Uterus (tissue), 4 donors: Measurements from ENCODE around the gene FARS2. TPM values are rescaled to one million over a fixed set of nuclear protein-coding genes. Genes with fewer than 3 reads are reported as not detected.

Experiments
- DNase-seq, 2 donors: peaks; one replicate each; pipeline ENCODE4 v3.0.0-alpha.2; 2019 to 2020
- H3K27ac ChIP-seq, 2 donors: fragments of 200-600 bp; sonication (generic); 1 replicate in 1 of 2; 2 replicates in 1 of 2; pipeline ENCODE4 v1.5.1; 2016 to 2018
- H3K27me3 ChIP-seq, 2 donors: fragments of 200-600 bp; sonication (generic); one replicate each; pipeline ENCODE4 v1.5.1; 2018 to 2019; ENCODE audit warnings: control low read depth in 1 of 2
- H3K36me3 ChIP-seq, 2 donors: fragments of 200-600 bp; sonication (generic); one replicate each; pipeline ENCODE4 v1.5.1; 2019; ENCODE audit warnings: control low read depth in 1 of 2
- H3K4me1 ChIP-seq, 2 donors: fragments of 200-600 bp; sonication (generic); one replicate each; pipeline ENCODE4 v1.5.1; 2018 to 2019; ENCODE audit warnings: control low read depth in 1 of 2
- H3K4me3 ChIP-seq, 2 donors: fragments of 200-600 bp; sonication (generic); 1 replicate in 1 of 2; 2 replicates in 1 of 2; pipeline ENCODE4 v1.5.1; 2018 to 2019; ENCODE audit warnings: mild to moderate bottlenecking in 1 of 2
- H3K9me3 ChIP-seq, 2 donors: fragments of 200-600 bp; sonication (generic); one replicate each; pipeline ENCODE4 v1.5.1; 2019; ENCODE audit warnings: control low read depth in 1 of 2
- POLR2A ChIP-seq, 2 donors: fragments of 450-650 bp; IDR thresholded peaks; one replicate each; pipeline ENCODE4 v1.6.1; 2016; ENCODE audit warnings: antibody characterized with exemption in 2 of 2, mild to moderate bottlenecking in 1 of 2, moderate library complexity in 1 of 2
- intact Hi-C: fragments of 100-400 bp; cut with DNase I; formaldehyde crosslinking; loops from one replicate; pipeline ENCODE4 v1.15.1; 2023; ENCODE audit warnings: low total_unique reads
- total RNA-seq, 4 donors: library from RNA; depleted of rRNA in 3 of 4; stranded (reverse); fragments of >200 nt in 3 of 4; gene quantifications; one replicate each; pipeline versions ENCODE4 v1.1.0 to v1.2.4, GENCODE V29; 2014 to 2023
- TF ChIP-seq, protein P1 (sequence below), 4 experiments: fragments of 200-600 bp in 2 of 4; fragments of 450-650 bp in 2 of 4; sonication (generic) in 2 of 4; IDR thresholded peaks; one replicate each; pipeline ENCODE4 v1.5.1; 2016 to 2019; ENCODE audit warnings: antibody characterized with exemption in 4 of 4, mild to moderate bottlenecking in 2 of 4, moderate library complexity in 1 of 4
- donor health status: DM: yes; HTN: yes; CAD: no.

FARS2 gene
- total RNA-seq, 4 donors from 2014 or later: 14.4 to 32.5 (median 25.6) TPM

GRCh38 chr6:5728351-5729079 lies 467.2 kb downstream of the FARS2 start:
- no peak for DNase-seq
- H3K36me3 ChIP-seq: no peaks in the 10 kb centered on the region
- TF ChIP-seq POLR2A (IDR thresholded peaks at IDR 0.05): no peak
- TF ChIP-seq, protein P1, sequence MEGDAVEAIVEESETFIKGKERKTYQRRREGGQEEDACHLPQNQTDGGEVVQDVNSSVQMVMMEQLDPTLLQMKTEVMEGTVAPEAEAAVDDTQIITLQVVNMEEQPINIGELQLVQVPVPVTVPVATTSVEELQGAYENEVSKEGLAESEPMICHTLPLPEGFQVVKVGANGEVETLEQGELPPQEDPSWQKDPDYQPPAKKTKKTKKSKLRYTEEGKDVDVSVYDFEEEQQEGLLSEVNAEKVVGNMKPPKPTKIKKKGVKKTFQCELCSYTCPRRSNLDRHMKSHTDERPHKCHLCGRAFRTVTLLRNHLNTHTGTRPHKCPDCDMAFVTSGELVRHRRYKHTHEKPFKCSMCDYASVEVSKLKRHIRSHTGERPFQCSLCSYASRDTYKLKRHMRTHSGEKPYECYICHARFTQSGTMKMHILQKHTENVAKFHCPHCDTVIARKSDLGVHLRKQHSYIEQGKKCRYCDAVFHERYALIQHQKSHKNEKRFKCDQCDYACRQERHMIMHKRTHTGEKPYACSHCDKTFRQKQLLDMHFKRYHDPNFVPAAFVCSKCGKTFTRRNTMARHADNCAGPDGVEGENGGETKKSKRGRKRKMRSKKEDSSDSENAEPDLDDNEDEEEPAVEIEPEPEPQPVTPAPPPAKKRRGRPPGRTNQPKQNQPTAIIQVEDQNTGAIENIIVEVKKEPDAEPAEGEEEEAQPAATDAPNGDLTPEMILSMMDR (IDR thresholded peaks at IDR 0.05): no peak
- intact Hi-C loops: no loop called here
- H3K4me1 ChIP-seq: no peaks in the 10 kb centered on the region
- H3K27me3 ChIP-seq: no peaks in the 10 kb centered on the region
- H3K4me3 ChIP-seq: no peak overlapping the region
- H3K9me3 ChIP-seq: no peaks in the 10 kb centered on the region
- H3K27ac ChIP-seq: no peak overlapping the region

DNA sequence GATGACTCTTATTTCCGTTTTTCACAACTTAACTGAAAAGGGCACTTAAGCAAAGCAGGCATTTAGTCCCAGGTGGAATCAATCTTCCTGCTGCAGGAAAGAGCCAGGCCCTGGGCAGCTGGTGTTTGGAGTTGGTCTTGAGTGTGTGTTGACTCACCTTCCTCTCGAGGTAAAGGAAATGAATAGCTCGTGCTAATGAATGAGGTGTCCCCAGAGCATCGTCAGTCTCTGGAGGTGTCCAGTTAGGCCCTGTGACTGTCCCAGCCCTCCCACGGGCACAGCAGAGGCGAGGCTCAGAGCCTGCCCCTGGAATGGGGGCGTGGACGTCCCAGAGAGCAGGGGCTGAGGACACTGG lies 467.7 kb downstream of the FARS2 start:
- intact Hi-C loops: no loop called here
- H3K27ac ChIP-seq: no peak overlapping the region
- no peak overlapping the region for H3K4me3 ChIP-seq
- no peaks in the 10 kb centered on the region for H3K9me3 ChIP-seq
- H3K36me3 ChIP-seq: no peaks in the 10 kb centered on the region
- no peak for DNase-seq
- H3K4me1 ChIP-seq: no peaks in the 10 kb centered on the region
- TF ChIP-seq, protein P1 (IDR thresholded peaks at IDR 0.05): no peak
- TF ChIP-seq POLR2A (IDR thresholded peaks at IDR 0.05): no peak
- no peaks in the 10 kb centered on the region for H3K27me3 ChIP-seq

DNA sequence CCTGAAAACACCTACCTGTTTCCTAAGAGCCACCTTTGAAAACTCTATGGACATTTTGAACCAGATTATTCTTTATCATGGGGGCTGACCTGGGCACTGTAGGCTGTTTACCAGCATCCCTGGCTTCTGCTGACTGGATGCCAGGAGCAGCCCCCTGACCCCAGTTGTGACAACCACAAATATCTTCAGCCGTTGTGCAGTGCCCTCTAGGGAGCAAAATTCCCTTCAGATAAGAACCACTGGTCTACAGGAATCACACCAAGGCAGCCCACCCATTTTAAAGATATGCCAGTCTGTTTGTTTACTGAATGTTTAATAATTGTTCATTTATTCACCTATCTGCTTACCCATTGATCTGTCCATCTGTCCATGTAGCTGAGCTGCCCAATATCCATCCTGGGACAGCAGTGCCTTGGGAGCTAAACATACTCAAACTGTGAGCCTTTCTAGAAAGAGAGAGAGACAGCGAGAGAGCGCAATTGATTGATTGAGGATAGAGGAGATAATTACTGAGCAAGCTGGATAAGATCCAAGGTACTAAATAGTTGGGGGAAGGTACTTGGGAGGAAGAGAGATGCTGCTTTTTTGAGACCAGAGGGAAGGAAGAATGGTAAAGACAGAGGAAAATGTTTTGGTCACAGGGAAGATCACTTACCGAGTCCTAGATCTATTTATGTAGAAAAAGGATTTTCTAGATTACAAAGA lies 468.7 kb downstream of the FARS2 start:
- Histone ChIP-seq H3K4me3 (no peak overlapping the region), H3K36me3 (no peaks in the 10 kb centered on the region), H3K27me3 (no peaks in the 10 kb centered on the region), H3K9me3 (no peaks in the 10 kb centered on the region), H3K27ac (peak overlapping the region in 1 of 2 donors; percentile 37), H3K4me1 (no peaks in the 10 kb centered on the region)
- intact Hi-C loops: no loop called here
- no peak for TF ChIP-seq POLR2A (IDR thresholded peaks at IDR 0.05)
- TF ChIP-seq, protein P1 (IDR thresholded peaks at IDR 0.05): no peak
- DNase-seq: no peak

GRCh38 chr6:5730585-5731263 lies 469.4 kb downstream of the FARS2 start:
- Histone ChIP-seq H3K4me1 (no peaks in the 10 kb centered on the region), H3K36me3 (no peaks in the 10 kb centered on the region), H3K4me3 (no peak overlapping the region), H3K27me3 (no peaks in the 10 kb centered on the region), H3K9me3 (no peaks in the 10 kb centered on the region), H3K27ac (no peak overlapping the region)
- DNase-seq: peak; percentile 31 to 39
- intact Hi-C loops: no loop called here
- TF ChIP-seq, protein P1 (IDR thresholded peaks at IDR 0.05): no peak
- no peak for TF ChIP-seq POLR2A (IDR thresholded peaks at IDR 0.05)

GRCh38 chr6:5731435-5731834 lies 470.1 kb downstream of the FARS2 start:
- intact Hi-C loops: no loop called here
- DNase-seq: no peak
- Histone ChIP-seq H3K4me1 (no peaks in the 10 kb centered on the region), H3K27me3 (no peaks in the 10 kb centered on the region), H3K36me3 (no peaks in the 10 kb centered on the region), H3K4me3 (no peak overlapping the region), H3K27ac (no peak overlapping the region), H3K9me3 (no peaks in the 10 kb centered on the region)
- TF ChIP-seq, protein P1 (IDR thresholded peaks at IDR 0.05): no peak
- no peak for TF ChIP-seq POLR2A (IDR thresholded peaks at IDR 0.05)
